Stomach (tissue), 9 donors: ENCODE measurements around the gene SYCP2. TPM values are rescaled to one million over a fixed set of nuclear protein-coding genes. Genes with fewer than 3 reads are reported as not detected.

Experiments used
- DNase-seq, 2 donors: peaks; one replicate each; pipeline versions ENCODE4 v3.0.0 to v3.0.0-alpha.2; 2013 to 2019
- H3K27ac ChIP-seq, 5 donors: fragments of 200-600 bp in 4 of 5; sonication (generic) in 4 of 5; one replicate each; pipeline ENCODE4 v1.5.1; 2013 to 2019; ENCODE audit warnings: mild to moderate bottlenecking in 1 of 5, moderate library complexity in 1 of 5
- H3K27me3 ChIP-seq, 3 donors: fragments of 200-600 bp; sonication (generic); one replicate each; pipeline ENCODE4 v1.5.1; 2017 to 2019; ENCODE audit warnings: mixed run types in 1 of 3
- H3K36me3 ChIP-seq, 4 donors: fragments of 200-600 bp; sonication (generic); 1 replicate in 3 of 4; 2 replicates in 1 of 4; pipeline ENCODE4 v1.5.1; 2016 to 2019
- H3K4me1 ChIP-seq, 4 donors: fragments of 200-600 bp; sonication (generic); one replicate each; pipeline ENCODE4 v1.5.1; 2016 to 2019
- H3K4me3 ChIP-seq, 4 donors: fragments of 200-600 bp; sonication (generic) in 3 of 4; one replicate each; pipeline ENCODE4 v1.5.1; 2016 to 2019; ENCODE audit warnings: mild to moderate bottlenecking in 1 of 4
- H3K9me3 ChIP-seq, 4 donors: fragments of 200-600 bp; sonication (generic); one replicate each; pipeline ENCODE4 v1.5.1; 2016 to 2019
- CTCF ChIP-seq, 7 experiments: fragments of 450-650 bp in 4 of 7; fragments of 200-600 bp in 3 of 7; sonication (generic) in 3 of 7; IDR thresholded peaks; one replicate each; pipeline ENCODE4 v1.5.1; 2016 to 2019; ENCODE audit warnings: antibody characterized with exemption in 7 of 7, control low read depth in 2 of 7, mild to moderate bottlenecking in 1 of 7
- EP300 ChIP-seq: sonication (generic); formaldehyde crosslinking; IDR thresholded peaks from one replicate; pipeline ENCODE4 v1.6.1; 2017; ENCODE audit warnings: antibody characterized with exemption
- POLR2A ChIP-seq, 4 donors: fragments of 450-650 bp; IDR thresholded peaks; one replicate each; pipeline ENCODE4 v1.6.1; 2016; ENCODE audit warnings: antibody characterized with exemption in 4 of 4, control low read depth in 2 of 4, mild to moderate bottlenecking in 1 of 4, moderate library complexity in 1 of 4
- POLR2AphosphoS5 ChIP-seq, 3 donors: sonication (generic); formaldehyde crosslinking; IDR thresholded peaks; one replicate each; pipeline ENCODE4 v1.6.1; 2016; ENCODE audit warnings: antibody characterized with exemption in 3 of 3
- WGBS, 5 donors: extraction: QIAGEN DNeasy Blood & Tissue Kit in 3 of 5; methylation state at CpG; one replicate each; pipeline versions ENCODE4 v1.1.5 to v1.1.7; 2013 to 2018; 5-methylcytosine and 5-hydroxymethylcytosine counted together
- intact Hi-C: fragments of 100-400 bp; cut with DNase I; formaldehyde crosslinking; loops from one replicate; pipeline ENCODE4 v1.15.1; 2023; ENCODE audit warnings: low total_unique reads
- polyA plus RNA-seq, 3 donors: library from polyadenylated mRNA; stranded (reverse); fragments of 200-250 nt; gene quantifications; one replicate each; pipeline ENCODE4 v1.2.3, GENCODE V29; 2013
- total RNA-seq, 5 donors: library from RNA; depleted of rRNA; stranded (reverse); fragments of >200 nt; gene quantifications; one replicate each; pipeline versions ENCODE4 v1.1.0 to v1.2.3, GENCODE V29; 2014 to 2016
- donor health status: healthy with polysubstance abuse.
- donor health status: Bipolar disorder and iron deficiency.
- donor health status: healthy.

SYCP2 gene
- total and polyA plus RNA-seq, 8 donors = 1.4 to 14.6 (median 6.7) TPM

GRCh38 chr20:59947376-59947775, 13.9 kb upstream of the SYCP2 start:
- no peaks in the 10 kb centered on the region for H3K27me3 ChIP-seq
- no peak overlapping the region for H3K27ac ChIP-seq
- TF ChIP-seq POLR2AphosphoS5 (IDR thresholded peaks at IDR 0.05) (no peak), CTCF (IDR thresholded peaks at IDR 0.05) (no peak), POLR2A (IDR thresholded peaks at IDR 0.05) (no peak), EP300 (no peak)
- 90 to 93% (median 92%) methylated on average over 8 of the region's 8 CpGs for WGBS, 5 donors
- H3K4me1 ChIP-seq = peaks cover 0 to 47% (median 10%) of the 10 kb centered on the region in 4 donors
- H3K4me3 ChIP-seq = no peak overlapping the region
- H3K9me3 ChIP-seq = no peaks in the 10 kb centered on the region
- H3K36me3 ChIP-seq = peaks cover 13 to 41% (median 37%) of the 10 kb centered on the region in 4 donors
- DNase-seq = no peak
- intact Hi-C loops = no loop called here

GRCh38 chr20:59945731-59946130, 12.3 kb upstream of the SYCP2 start:
- Histone ChIP-seq H3K36me3 (peaks cover 13 to 42% (median 36%) of the 10 kb centered on the region in 4 donors), H3K27me3 (no peaks in the 10 kb centered on the region), H3K9me3 (no peaks in the 10 kb centered on the region), H3K27ac (no peak overlapping the region), H3K4me3 (no peak overlapping the region), H3K4me1 (peaks cover 8 to 63% (median 23%) of the 10 kb centered on the region in 4 donors)
- 78 to 95% (median 92%) methylated on average over 2 of the region's 2 CpGs for WGBS, 5 donors
- no peak for DNase-seq
- intact Hi-C loops = no loop called here
- TF ChIP-seq POLR2AphosphoS5 (IDR thresholded peaks at IDR 0.05) = no peak
- no peak for TF ChIP-seq POLR2A (IDR thresholded peaks at IDR 0.05)
- TF ChIP-seq EP300 = no peak
- no peak for TF ChIP-seq CTCF (IDR thresholded peaks at IDR 0.05)

DNA sequence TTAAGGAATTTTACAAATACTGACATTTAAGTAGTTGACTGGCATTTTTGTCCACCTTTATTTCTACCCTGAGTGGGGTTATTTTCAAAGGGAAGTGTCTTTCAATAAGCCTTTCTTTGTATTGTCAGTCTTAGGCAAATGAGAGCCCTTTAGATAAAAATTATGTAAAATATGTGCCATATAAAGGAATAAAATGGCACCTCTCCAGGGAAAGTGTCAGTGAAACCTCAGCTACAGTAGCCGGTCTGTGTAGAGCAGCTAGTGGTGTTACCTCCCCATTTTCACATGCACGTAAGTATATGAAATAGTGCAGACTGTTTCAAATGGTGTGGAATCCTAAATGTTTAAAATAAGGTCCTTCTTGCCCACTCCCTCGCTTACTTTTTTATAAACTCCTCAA, 11.7 kb upstream of the SYCP2 start:
- H3K27me3 ChIP-seq = no peaks in the 10 kb centered on the region
- H3K4me3 ChIP-seq = no peak overlapping the region
- H3K27ac ChIP-seq = no peak overlapping the region
- H3K36me3 ChIP-seq = peaks cover 13 to 42% (median 33%) of the 10 kb centered on the region in 4 donors
- 62 to 70% (median 65%) methylated on average over 3 of the region's 3 CpGs for whole genome bisulfite sequencing, 5 donors
- no peaks in the 10 kb centered on the region for H3K9me3 ChIP-seq
- peaks cover 8 to 63% (median 23%) of the 10 kb centered on the region in 4 donors for H3K4me1 ChIP-seq
- TF ChIP-seq POLR2A (IDR thresholded peaks at IDR 0.05) = no peak
- TF ChIP-seq CTCF (IDR thresholded peaks at IDR 0.05) = no peak
- TF ChIP-seq EP300 = no peak
- TF ChIP-seq POLR2AphosphoS5 (IDR thresholded peaks at IDR 0.05) = no peak
- intact Hi-C loops = no loop called here
- no peak for DNase-seq

DNA sequence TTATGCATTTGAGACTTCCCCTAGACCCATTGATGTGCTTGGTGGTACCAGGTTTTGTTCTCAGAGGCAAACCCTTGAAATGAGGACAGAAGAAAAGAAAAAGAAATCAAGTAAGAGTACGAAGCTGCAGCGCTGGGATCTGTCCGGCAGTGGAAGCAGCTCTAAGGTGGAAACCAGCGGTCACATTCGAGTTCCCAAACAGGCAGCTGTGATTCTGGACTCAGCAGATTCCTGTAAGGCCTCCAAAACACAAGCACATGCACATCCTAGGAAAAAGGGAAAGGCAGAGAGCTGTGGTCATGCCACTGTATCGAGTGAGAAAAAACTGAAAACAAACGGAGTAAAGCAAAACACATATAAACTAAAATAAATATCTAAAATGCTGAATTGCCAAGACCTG, 11.3 kb upstream of the SYCP2 start:
- H3K36me3 ChIP-seq = peaks cover 13 to 40% (median 32%) of the 10 kb centered on the region in 4 donors
- H3K4me3 ChIP-seq = no peak overlapping the region
- DNase-seq = no peak
- H3K9me3 ChIP-seq = no peaks in the 10 kb centered on the region
- intact Hi-C loops = no loop called here
- no peak overlapping the region for H3K27ac ChIP-seq
- H3K4me1 ChIP-seq = peaks cover 8 to 61% (median 23%) of the 10 kb centered on the region in 4 donors
- TF ChIP-seq POLR2A (IDR thresholded peaks at IDR 0.05) (no peak), POLR2AphosphoS5 (IDR thresholded peaks at IDR 0.05) (no peak), EP300 (no peak), CTCF (IDR thresholded peaks at IDR 0.05) (no peak)
- 84 to 96% (median 88%) methylated on average over 7 of the region's 7 CpGs for WGBS, 5 donors
- H3K27me3 ChIP-seq = no peaks in the 10 kb centered on the region
